ENCODE measurements around the gene RGS7BP. TPM values are rescaled to one million over a fixed set of nuclear protein-coding genes. Genes with fewer than 3 reads are reported as not detected.
A peak's percentile ranks its signal among the peaks of the same experiment; 100 is the strongest.

Gene RGS7BP
- total and polyA plus RNA-seq, 4 donors: 0.47 to 1.9 (median 1.1) TPM

- TF ChIP-seq ZBTB33 (IDR thresholded peaks at IDR 0.05) (no peak), RXRA (IDR thresholded peaks at IDR 0.05) (no peak), HNF4G (IDR thresholded peaks at IDR 0.05) (no peak), NR2F2 (IDR thresholded peaks at IDR 0.05) (no peak), SP1 (IDR thresholded peaks at IDR 0.05) (no peak), MAX (IDR thresholded peaks at IDR 0.05) (no peak), EGR1 (IDR thresholded peaks at IDR 0.05; ENCODE audit: low read depth in 2 of 2) (no peak), TAF1 (conservative IDR thresholded peaks at IDR 0.05) (no peak), ATF3 (IDR thresholded peaks at IDR 0.05) (no peak), FOXA2 (IDR thresholded peaks at IDR 0.05) (no peak), HNF4A (conservative IDR thresholded peaks at IDR 0.05) (no peak)
Measured at GRCh38 chr5:64576250-64576649, 70.4 kb downstream of the RGS7BP start (continued).

GRCh38 chr5:64585646-64586045 is 79.8 kb downstream of the RGS7BP start:
- Histone ChIP-seq H3K4me1 (ENCODE audit: control insufficient read depth in 4 of 4, insufficient read depth in 4 of 4, low read length in 3 of 4) (no peaks in the 10 kb centered on the region), H3K9me3 (ENCODE audit: control insufficient read depth in 4 of 4, low read length in 3 of 4) (no peaks in the 10 kb centered on the region), H3K36me3 (ENCODE audit: control insufficient read depth in 4 of 4, insufficient read depth in 3 of 4, low read depth in 1 of 4, low read length in 3 of 4) (no peaks in the 10 kb centered on the region), H3K4me3 (ENCODE audit: low read depth in 1 of 3, low read length in 3 of 3) (no peak overlapping the region), H3K9ac (ENCODE audit: low read depth in 1 of 2, low read length in 2 of 2) (no peak overlapping the region), H3K27me3 (ENCODE audit: control insufficient read depth in 4 of 4, insufficient read depth in 4 of 4, low read length in 3 of 4) (no peaks in the 10 kb centered on the region), H3K27ac (ENCODE audit: low read depth in 1 of 2, low read length in 2 of 2) (no peak overlapping the region)
- DNase-seq (ENCODE audit: low spot score): no peak
- TF ChIP-seq HNF4G (IDR thresholded peaks at IDR 0.05): no peak
- TF ChIP-seq YY1 (IDR thresholded peaks at IDR 0.05): no peak
- WGBS: 72% methylated on average over 4 of the region's 4 CpGs

- no peak for DNase-seq (ENCODE audit: low spot score)
- H3K36me3 ChIP-seq (ENCODE audit: control insufficient read depth in 4 of 4, insufficient read depth in 3 of 4, low read depth in 1 of 4, low read length in 3 of 4): no peaks in the 10 kb centered on the region
- no peak overlapping the region for H3K4me3 ChIP-seq (ENCODE audit: low read depth in 1 of 3, low read length in 3 of 3)
- H3K9me3 ChIP-seq (ENCODE audit: control insufficient read depth in 4 of 4, low read length in 3 of 4): no peaks in the 10 kb centered on the region
- H3K4me1 ChIP-seq (ENCODE audit: control insufficient read depth in 4 of 4, insufficient read depth in 4 of 4, low read length in 3 of 4): no peaks in the 10 kb centered on the region
- H3K9ac ChIP-seq (ENCODE audit: low read depth in 1 of 2, low read length in 2 of 2): no peak overlapping the region
- H3K27ac ChIP-seq (ENCODE audit: low read depth in 1 of 2, low read length in 2 of 2): no peak overlapping the region
- no peaks in the 10 kb centered on the region for H3K27me3 ChIP-seq (ENCODE audit: control insufficient read depth in 4 of 4, insufficient read depth in 4 of 4, low read length in 3 of 4)
- TF ChIP-seq NR2F2 (IDR thresholded peaks at IDR 0.05): peak; percentile 71
- TF ChIP-seq REST (IDR thresholded peaks at IDR 0.05): peak; percentile 33
- TF ChIP-seq HNF4A (conservative IDR thresholded peaks at IDR 0.05): no peak
- no peak for TF ChIP-seq ZBTB33 (IDR thresholded peaks at IDR 0.05)
Measured at GRCh38 chr5:64587370-64587769, 81.6 kb downstream of the RGS7BP start.
